Endothelial cell (in vitro differentiated cells): ENCODE measurements around the gene EML4. TPM values are rescaled to one million over a fixed set of nuclear protein-coding genes. Genes with fewer than 3 reads are reported as not detected.
"Not testable (repeated sequence)": the region's sequence is repeated elsewhere in the genome, so short reads cannot be mapped to it uniquely, and the experiment has no call there.

ENCODE experiments used
- DNase-seq: peaks from one replicate; pipeline ENCODE4 v3.0.0; 2021; ENCODE audit warnings: low spot score
- H3K27ac Mint-ChIP-seq: one replicate; pipeline ENCODE4 v1.8.0; 2021; ENCODE audit warnings: mixed read lengths, inconsistent platforms; ENCODE audit not compliant: unreplicated experiment
- H3K27me3 Mint-ChIP-seq: one replicate; pipeline ENCODE4 v1.8.0; 2021; ENCODE audit warnings: mild to moderate bottlenecking, moderate library complexity, mixed read lengths, inconsistent platforms; ENCODE audit not compliant: unreplicated experiment
- H3K36me3 Mint-ChIP-seq: one replicate; pipeline ENCODE4 v1.8.0; 2021; ENCODE audit warnings: mild to moderate bottlenecking, low read depth, mixed read lengths, inconsistent platforms; ENCODE audit not compliant: unreplicated experiment
- H3K4me1 Mint-ChIP-seq: one replicate; pipeline ENCODE4 v1.8.0; 2021; ENCODE audit warnings: mild to moderate bottlenecking, mixed read lengths, inconsistent platforms; ENCODE audit not compliant: unreplicated experiment
- H3K4me3 Mint-ChIP-seq: one replicate; pipeline ENCODE4 v1.8.0; 2021; ENCODE audit warnings: mild to moderate bottlenecking, mixed read lengths, inconsistent platforms; ENCODE audit not compliant: unreplicated experiment
- H3K9me3 Mint-ChIP-seq: one replicate; pipeline ENCODE4 v1.8.0; 2021; ENCODE audit warnings: mixed read lengths, inconsistent platforms; ENCODE audit not compliant: unreplicated experiment
- CTCF ChIP-seq: fragments of 200-600 bp; sonication (generic); IDR thresholded peaks from one replicate; pipeline ENCODE4 v1.5.0; 2021; ENCODE audit warnings: antibody characterized with exemption; ENCODE audit not compliant: unreplicated experiment
- total RNA-seq: library from RNA; stranded (reverse); fragmentation: NEBNext Ultra II Directional; extraction: Animal tissue kit (Norgen Biotek cat#: 25700); gene quantifications from one replicate; pipeline ENCODE4 v1.2.1, GENCODE V29; 2021; ENCODE audit not compliant: unreplicated experiment

Gene EML4
- total RNA-seq, 1 donor from 2014 or later = 49.7 TPM

- DNase-seq = no peak
- H3K4me1 Mint-ChIP-seq = no peaks in the 10 kb centered on the region
- no peak overlapping the region for H3K27ac Mint-ChIP-seq
- no peak overlapping the region for H3K4me3 Mint-ChIP-seq
- no peak for TF ChIP-seq CTCF
- H3K9me3 Mint-ChIP-seq = no peaks in the 10 kb centered on the region
- H3K36me3 Mint-ChIP-seq = no peaks in the 10 kb centered on the region
- H3K27me3 Mint-ChIP-seq = no peaks in the 10 kb centered on the region
These were observed 2.3 kb downstream of the EML4 start for GRCh38 chr2:42171396-42171980.

GRCh38 chr2:42172020-42172419 is 2.9 kb downstream of the EML4 start:
- H3K4me3 Mint-ChIP-seq = no peak overlapping the region
- H3K36me3 Mint-ChIP-seq = no peaks in the 10 kb centered on the region
- H3K27ac Mint-ChIP-seq = no peak overlapping the region
- no peak for TF ChIP-seq CTCF
- H3K4me1 Mint-ChIP-seq = no peaks in the 10 kb centered on the region
- no peaks in the 10 kb centered on the region for H3K9me3 Mint-ChIP-seq
- DNase-seq = no peak
- no peaks in the 10 kb centered on the region for H3K27me3 Mint-ChIP-seq

- Mint-ChIP-seq H3K4me3 (no peak overlapping the region), H3K27me3 (no peaks in the 10 kb centered on the region), H3K4me1 (no peaks in the 10 kb centered on the region), H3K27ac (no peak overlapping the region), H3K36me3 (no peaks in the 10 kb centered on the region), H3K9me3 (no peaks in the 10 kb centered on the region)
- DNase-seq = no peak
- TF ChIP-seq CTCF = no peak
These were observed 3.4 kb downstream of the EML4 start for GRCh38 chr2:42172566-42172965.

- H3K27me3 Mint-ChIP-seq, H3K27ac Mint-ChIP-seq, H3K36me3 Mint-ChIP-seq, H3K4me1 Mint-ChIP-seq, H3K4me3 Mint-ChIP-seq, DNase-seq, H3K9me3 Mint-ChIP-seq: not testable (repeated sequence)
These were observed 4.3 kb downstream of the EML4 start for GRCh38 chr2:42173467-42173866.

GRCh38 chr2:42176992-42177738 is 8.0 kb downstream of the EML4 start:
- no peak for TF ChIP-seq CTCF
- DNase-seq = no peak
- Mint-ChIP-seq H3K4me3 (no peak overlapping the region), H3K4me1 (no peaks in the 10 kb centered on the region), H3K9me3 (no peaks in the 10 kb centered on the region), H3K27me3 (no peaks in the 10 kb centered on the region), H3K27ac (no peak overlapping the region), H3K36me3 (no peaks in the 10 kb centered on the region)
